Activated CD8-positive, alpha-beta memory T cell treated with anti-CD3 and anti-CD28 coated beads for 1 hour (primary cell): ENCODE data around the gene ADAMTS16.
A peak's percentile ranks its signal among the peaks of the same experiment; 100 is the strongest.

Experiments used
- DNase-seq, 2 donors: peaks; one replicate each; pipeline ENCODE4 v3.0.0-alpha.2; 2020; ENCODE audit warnings: low read depth in 1 of 2; ENCODE audit errors: extremely low read depth in 1 of 2

The ADAMTS16 gene

DNA sequence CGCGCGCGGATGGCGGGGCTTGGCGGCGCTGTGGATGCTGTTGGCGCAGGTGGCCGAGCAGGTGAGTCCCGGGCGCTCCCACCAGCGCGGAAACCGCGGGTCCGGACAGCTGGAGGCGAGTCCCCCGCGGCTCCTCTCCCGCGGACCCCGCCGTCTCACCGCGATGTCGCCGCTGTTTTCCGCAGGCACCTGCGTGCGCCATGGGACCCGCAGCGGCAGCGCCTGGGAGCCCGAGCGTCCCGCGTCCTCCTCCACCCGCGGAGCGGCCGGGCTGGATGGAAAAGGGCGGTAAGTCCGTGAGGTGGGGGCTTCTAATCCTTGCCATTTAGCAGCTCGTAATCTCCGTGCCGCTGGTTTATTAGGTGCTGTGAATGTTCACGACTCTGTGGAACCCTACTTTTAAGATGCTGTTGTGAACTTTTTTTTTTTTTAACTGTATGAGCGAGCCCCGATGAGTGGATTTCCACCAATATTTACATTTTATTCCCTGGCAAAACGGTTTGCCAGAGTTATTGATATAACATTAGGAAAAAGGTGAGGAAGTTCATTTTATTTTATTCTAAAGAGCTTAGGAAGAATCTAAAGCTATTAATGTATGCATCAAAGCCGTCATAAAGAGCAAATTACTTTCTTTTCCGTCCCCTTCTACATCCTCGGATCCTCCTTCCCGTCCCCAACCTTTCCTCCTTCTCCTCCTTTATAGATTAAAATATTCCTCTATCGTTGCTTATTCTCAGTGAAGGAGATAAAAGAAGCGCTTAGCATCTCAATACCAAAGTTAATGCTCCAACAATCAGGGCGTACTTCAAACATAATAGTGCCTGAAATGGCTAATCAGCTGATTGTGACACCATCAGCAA is 579 bp downstream of the ADAMTS16 start:
- DNase-seq = no peak

DNA sequence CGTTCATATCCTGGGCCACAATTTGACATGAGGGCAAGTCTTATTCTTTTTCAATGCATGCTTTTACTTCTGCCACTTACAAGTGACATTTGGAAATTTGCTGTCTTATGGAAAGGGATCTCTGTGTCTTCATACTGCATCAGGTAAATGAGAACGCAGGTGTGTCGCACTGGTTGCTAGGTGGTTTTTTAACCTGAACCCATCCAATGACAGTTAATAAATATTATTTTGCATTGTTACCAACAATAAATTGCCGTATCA is 1.1 kb downstream of the ADAMTS16 start:
- DNase-seq = no peak

DNA sequence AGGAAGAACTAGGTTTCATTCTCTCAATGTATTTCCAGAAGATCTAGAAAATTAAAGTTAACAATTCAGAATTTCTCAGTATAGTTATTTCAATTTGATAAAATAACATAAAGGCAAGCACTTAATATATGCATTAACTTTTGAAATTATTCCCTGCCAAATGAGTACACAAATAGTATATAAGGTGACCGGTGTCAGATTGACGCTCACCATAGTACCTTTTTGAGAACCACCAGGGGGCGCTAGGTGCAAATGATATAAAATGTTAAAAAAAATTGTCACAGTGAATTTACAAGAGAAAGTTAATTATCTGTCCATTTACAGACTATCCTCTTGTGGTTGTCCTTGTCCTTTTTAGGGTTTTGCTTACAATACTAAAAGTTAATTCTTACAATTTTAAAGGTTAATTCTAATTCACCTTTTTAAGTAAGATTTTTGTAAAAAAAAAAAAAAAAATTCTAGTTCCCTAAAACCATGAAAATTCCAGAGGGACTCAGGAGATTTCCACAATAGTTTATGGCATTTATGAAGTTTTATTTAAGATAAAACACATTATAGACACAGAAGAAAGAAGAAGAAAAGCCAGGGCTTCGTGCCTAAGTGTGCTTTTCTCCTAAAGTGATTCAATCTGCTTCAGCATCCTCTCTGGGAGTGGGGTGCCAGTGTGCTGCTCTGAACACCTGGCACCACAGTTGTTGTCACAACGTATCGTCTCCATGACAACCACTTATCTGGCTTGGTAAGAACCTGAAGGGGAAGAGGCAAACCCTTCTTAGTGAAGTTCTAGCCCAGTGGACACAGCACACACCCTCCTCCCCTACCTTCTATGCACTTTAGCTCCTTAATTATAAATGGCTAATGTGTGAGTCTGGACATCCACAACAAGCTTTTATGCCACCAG is 1.7 kb downstream of the ADAMTS16 start:
- DNase-seq = peak; percentile 3 to 19

DNA sequence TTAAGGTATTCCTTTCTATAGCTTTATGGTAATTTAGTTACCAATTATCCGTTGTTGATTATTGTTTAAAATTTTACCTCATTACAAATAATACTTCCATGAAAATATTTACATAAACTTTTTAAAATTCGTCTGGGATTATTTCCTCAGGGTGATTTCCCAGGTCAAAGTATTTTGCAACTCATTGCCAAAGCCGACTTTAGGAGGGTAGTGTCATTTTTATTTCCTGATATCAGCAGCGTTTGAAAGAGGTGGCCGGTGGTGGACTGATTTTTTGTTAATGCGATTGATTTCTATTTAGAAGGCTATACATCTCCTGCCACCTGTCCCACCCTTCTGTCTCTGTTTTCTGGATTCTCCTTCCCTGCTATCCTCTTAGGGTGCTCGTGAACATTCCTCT is 4.3 kb downstream of the ADAMTS16 start:
- DNase-seq = no peak

DNA sequence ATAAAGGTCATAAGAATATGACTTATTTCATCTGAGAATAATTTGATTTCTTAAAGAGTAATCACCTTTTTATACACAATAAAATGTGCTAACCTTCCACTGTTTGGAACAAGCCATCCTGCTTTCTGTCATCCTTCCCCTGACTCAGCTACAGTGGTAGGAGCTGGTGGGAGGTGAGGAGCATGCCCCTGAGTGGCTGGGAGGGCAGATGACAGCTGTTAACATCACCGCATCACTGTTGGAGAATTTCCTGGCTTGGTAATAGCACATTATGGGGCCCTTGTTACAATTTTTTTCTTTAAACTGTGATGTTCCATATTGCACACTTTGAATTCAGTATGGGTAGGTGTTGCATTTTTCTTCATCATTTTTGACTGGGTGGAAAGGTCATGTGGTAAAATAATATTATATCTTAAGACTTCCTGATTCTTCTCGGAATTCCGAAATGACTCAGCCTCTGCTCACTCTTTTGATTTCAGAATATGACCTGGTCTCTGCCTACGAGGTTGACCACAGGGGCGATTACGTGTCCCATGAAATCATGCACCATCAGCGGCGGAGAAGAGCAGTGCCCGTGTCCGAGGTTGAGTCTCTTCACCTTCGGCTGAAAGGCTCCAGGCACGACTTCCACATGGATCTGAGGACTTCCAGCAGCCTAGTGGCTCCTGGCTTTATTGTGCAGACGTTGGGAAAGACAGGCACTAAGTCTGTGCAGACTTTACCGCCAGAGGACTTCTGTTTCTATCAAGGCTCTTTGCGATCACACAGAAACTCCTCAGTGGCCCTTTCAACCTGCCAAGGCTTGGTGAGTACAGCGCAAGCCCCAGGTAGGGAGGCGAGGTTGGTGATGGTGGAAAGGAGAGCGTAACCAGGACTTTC is 5.8 kb downstream of the ADAMTS16 start:
- no peak for DNase-seq

DNA sequence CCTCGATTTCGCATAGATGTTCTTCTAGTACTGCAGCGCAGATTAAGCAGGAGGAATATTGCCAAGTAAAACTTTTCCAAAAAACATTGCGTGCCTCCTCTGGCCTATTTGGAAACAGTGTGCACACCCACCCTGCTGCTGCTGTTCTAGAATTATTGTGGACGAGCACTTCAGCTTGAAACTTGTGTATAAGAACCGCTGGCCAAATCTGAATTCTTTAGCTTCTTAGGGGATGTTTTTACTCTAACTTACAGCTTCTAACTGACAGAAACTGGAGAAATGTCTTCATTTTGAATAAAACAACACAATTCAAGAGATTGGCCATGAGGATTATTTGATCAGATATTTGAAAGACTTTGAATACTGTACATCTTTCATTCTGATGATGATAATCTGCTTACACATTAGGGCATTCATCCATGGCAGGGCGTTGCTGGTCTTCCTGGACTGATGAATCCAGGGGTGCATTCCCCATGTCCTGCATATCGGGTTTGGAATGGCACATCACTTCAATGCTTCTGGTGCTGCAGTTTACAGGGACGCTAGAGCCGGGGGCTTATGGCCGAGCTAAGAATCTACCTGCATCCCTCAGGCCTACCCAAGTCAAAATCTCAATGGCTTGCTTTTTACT is 6.5 kb downstream of the ADAMTS16 start:
- no peak for DNase-seq

DNA sequence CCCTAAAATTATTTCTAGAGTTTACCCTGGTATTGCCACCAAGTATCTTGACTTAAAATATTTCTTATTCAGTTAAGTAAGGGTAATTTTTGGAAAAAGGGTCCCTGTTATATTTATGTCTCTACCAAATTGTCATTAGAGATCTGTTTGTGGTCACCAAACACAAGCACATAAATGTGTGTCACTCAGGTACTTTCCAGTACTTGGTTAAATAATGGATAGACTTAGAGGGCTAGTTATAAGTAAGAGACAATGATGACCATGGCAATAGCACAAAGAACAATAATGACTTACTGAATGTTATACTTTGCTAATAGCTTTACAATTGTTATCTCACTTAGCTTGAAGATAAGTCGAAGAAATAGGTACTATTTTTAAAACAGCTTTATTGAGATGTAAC is 9.0 kb downstream of the ADAMTS16 start:
- DNase-seq = no peak

DNA sequence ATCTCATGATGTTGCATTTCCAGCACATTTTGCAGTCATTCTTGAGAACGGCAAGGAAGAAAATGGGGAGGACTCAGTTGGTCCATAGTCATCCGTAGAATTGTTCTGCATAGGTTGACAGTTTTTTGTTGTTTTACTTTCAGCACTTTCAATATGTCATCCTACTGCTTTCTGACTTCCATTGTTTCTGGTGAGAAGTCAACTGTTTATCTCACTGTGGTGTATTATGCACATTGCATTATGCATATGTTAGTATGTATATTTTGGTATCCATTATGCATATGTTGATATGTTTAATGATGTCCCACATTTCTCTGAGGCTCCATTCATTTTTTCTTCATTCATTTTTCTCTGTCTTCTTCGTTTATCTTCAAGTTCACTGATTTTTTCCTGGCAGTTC is 10.5 kb downstream of the ADAMTS16 start:
- no peak for DNase-seq

DNA sequence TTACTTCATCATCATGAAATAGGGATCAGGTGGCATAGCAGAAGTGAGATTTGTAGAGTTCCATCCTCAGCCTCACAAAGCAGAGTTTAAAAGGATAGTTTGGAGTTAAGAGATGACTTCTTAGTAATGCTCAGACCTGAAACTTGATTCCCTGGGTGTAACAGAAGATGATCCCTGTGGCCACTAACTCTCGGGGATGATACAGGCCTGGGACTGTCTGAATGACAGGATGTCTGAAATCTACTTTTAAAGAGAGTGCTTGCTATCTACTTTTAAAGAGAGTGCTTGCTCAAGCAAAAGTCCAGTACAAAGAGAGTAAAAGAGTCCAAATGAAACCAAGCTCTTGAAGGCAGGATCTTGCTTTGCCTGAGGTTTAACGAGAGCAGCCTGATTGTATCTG is 14.6 kb downstream of the ADAMTS16 start:
- DNase-seq = no peak

DNA sequence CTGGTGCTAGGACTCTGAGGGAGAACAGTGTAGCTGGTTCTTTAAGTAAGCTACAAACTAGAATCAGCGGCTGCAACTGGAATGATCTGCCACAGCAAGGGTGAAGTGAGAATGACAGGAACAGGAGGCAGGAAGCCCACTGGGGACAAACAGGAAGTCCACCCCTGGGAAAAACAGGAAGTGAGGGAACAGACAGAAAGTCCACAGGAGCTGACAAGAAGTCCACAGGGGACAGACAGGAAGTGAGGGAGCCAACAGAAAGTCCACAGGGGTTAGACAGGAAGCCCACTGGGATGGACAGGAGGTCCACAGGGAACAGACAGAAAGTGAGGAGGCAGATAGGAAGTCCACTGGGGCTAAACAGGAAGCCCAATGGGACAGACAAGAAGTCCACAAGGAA is 15.5 kb downstream of the ADAMTS16 start:
- no peak for DNase-seq

DNA sequence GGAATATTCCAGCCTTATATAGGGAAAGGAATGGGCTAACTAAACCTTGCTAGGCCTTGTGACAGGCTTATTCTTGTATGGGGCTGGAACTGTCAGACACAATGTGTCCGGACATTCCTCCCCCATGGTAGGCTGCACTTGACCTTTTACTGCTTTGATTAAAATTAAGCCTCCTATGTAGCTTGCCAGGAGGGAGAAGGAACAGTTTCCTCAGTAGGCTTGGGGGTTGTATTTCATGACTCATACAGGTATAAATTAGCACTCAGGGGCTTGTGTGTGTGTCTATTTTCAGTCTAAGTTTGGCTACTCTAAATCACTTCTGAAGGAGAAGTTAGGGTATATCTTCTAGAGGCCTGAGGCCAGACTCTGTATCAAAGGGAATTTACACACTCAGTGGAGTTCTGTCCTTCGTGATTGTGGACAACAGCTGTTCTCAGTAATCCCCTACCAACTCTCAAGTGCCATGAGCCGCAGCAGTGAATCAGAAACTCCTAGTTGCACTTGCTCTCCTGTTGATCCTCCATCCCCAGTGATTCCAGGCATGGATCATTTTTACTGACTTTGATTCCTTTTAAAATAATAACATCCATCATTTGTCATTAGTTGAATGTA is 16.4 kb downstream of the ADAMTS16 start:
- no peak for DNase-seq

DNA sequence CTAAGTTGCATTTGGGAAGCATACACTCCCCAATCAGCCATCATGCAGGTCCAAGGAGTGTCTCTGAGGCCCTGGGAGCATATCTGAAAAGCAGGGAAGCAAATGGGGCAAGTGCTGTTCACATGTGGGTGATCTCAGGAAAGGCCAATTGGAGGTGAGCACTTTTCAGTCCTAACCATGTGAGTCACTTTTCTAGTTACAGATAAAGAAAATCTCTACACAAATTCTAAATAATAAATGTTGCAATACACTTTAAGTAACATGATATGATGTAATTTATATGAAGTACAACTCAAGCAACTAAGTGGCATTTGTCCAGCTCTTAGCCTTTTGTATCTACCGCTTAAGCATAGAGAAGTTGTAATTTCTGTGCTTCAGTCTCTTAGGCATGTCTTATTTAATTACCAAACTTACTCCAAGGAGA is 18.4 kb downstream of the ADAMTS16 start:
- no peak for DNase-seq

DNA sequence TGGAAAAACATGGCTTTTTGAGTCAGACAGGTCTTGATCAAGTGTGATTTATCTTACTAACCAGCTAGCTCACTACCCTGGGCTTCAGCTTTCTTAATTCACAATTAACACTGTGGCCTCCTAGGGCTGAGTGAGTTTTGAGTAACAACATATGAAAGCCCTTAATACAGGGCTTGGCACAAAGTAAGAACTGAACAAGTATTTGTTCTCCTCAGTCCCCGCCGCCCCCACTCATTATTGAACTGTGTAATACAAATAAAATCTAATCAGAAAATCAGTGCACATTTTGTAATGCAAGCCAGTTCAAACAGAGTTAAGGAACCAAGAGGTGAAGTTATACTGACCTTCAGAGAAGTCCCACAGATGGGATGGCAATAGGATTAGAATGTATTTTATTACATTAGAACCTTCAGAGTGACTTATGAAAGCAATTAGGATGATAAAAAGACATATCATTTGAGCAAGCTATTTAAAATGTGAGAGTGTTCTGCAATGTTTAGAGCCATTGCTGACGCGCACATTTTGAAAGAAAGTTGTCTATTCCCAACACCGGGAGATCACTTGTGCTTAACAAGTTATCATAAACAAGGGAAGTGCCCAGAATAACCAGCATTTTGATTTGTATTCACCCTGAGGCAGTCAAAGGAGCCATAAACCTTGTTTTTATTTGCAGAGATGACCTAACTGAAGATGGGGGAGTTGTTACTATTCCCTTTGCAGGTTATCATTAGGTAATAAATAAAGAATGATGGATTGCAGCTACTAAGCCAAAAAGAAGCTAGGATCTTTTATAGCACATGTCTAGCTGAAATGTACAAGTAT is 19.4 kb downstream of the ADAMTS16 start:
- DNase-seq = no peak

DNA sequence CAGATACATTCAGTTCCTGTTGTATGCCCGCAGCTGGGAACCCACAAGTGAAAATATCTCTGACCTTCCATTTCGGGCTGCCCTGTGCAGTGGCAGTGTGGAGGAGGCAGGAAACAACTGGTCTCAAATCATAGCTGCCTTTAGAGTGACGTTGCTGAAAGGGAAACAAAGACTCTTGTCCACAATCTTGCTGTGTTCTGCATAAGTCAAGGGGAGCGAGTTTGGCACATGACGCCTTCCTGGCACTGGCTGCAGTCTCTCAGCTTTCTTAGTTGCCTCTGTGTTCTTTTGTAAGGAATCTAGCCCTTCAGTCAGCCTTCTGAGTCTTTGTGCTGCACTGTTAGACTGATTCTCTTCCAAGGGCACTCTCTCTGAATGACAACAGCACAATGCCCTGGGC is 24.0 kb downstream of the ADAMTS16 start:
- DNase-seq = no peak

DNA sequence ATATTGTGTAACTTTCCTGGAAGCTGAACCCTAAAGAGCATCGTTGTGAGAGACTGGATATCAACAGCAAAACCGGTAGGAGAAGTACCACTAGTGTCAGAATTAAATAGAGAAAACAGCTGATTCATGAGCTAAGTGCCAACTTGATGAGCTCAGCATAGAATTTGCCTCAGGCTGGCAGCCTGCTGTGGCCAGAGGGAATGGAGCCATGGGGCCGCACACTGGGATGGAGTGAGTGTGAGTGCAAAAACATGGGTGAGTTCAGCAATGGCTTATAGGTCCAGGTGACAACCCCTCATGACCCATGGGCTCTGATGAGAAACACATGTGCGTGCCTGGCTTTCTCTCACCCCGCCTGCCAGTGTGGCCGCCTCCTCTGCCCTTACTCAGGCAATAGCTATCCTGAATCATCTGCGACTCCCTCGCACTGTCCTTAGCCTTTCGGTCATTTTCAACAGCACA is 25.4 kb downstream of the ADAMTS16 start:
- no peak for DNase-seq

DNA sequence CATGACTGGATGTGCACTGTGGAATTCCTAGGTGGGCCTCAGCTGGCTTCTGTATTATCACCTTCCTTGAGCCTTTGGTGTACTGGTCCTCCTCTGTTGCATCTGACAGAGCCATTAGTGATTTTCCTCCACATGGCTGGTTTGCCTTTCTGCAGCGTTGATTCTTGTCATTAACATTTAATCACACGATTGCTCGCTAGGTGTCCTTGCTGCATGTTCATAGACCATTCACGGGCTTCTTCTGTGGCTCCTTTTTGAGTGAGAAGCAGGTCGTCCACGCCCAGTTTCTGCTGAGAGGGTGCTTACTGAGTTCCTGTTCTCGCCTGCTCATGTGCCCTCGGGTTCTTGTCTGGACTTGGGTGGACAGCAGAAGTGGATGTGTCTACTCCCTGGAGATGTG is 29.3 kb downstream of the ADAMTS16 start:
- no peak for DNase-seq

DNA sequence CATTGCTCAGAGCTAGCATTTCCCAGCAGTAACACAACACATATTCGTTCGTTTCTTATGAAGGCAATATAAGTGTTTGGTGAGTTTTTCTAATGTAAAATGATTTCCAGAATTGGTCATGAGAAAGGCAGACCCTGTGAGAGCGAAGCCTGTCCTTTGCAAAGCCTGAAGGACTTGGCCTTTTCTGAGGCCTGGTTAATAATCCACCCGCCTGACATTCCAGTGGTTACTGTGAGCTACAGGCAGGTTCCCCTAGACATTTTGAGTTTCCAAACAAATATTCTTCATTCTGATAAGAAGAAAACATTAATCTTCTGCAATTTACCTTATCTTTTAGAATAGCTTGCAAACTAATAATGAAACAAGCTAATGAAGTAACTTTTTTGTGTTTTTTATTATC is 38.0 kb downstream of the ADAMTS16 start:
- no peak for DNase-seq

DNA sequence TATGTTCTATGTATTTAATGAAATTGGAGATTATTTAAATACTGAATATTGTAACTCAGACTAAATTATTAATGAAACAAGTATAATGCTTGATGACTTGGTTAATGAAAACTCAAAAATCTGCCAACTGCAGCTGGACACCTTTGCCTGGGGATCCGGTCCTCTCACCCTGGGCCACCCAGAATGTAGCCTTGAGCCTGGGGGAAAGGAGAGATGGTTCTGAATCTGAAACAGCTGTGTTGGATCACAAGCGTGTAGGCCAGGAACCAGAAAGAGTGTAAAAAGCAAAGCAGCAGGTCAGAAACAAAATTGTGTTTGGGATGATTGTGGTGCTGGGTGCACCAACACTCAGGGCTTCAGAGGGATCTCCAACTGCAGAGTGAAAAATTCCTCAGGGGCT is 38.5 kb downstream of the ADAMTS16 start:
- DNase-seq = no peak

DNA sequence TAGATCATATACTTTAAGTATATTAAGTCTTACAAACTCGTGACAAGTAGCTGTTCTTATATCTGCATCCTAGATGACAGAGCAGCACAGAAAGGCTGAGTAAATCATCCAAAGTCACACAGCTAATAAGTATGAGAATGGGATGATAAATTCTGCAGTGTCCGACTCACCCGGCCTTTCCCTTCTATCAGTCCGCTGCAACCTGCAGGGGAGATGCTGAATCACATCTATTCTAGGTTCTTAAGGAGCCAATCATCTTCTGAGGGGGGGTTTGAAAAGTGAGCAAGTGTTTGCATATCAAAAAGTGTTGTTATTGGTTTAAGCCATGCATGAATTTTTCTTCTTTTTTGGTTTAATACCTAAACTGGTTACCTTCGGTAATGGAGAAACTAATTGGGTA is 38.9 kb downstream of the ADAMTS16 start:
- DNase-seq = no peak
